Spleen (tissue), 7 donors: ENCODE data around the gene ABI3.

ENCODE experiments used
- CTCF ChIP-seq, 11 experiments: fragments of 200-600 bp in 7 of 11; fragments of 450-650 bp in 4 of 11; sonication (generic) in 4 of 11; IDR thresholded peaks in 8 of 11; conservative IDR thresholded peaks in 3 of 11; 1 replicate in 7 of 11; 2 replicates in 4 of 11; pipeline versions ENCODE4 v1.4.0 to v1.8.0; 2016 to 2021; ENCODE audit warnings: antibody characterized with exemption in 11 of 11, inconsistent platforms in 4 of 11, mild to moderate bottlenecking in 1 of 11
- POLR2A ChIP-seq, 3 donors: fragments of 450-650 bp; IDR thresholded peaks; one replicate each; pipeline ENCODE4 v1.5.1; 2017; ENCODE audit warnings: antibody characterized with exemption in 3 of 3, mild to moderate bottlenecking in 1 of 3
- donor health status: DM: no; HTN: no; CAD: no; lungs with moderate emphysema.
- donor health status: DM: no; HTN: no; CAD: no.
- donor health status: DM: no; HTN: no; CAD: no.

GRCh38 chr17:49183341-49183740 is 27.2 kb upstream of the ABI3 start:
- TF ChIP-seq POLR2A (IDR thresholded peaks at IDR 0.05) (no peak), CTCF (IDR thresholded peaks at IDR 0.05 in 8 of 11, conservative IDR thresholded peaks at IDR 0.05 in 3 of 11) (no peak)
